Lung (tissue), 12 donors: ENCODE results near the gene AP4B1. TPM values are rescaled to one million over a fixed set of nuclear protein-coding genes. Genes with fewer than 3 reads are reported as not detected.

Experiments
- ATAC-seq: fragments of 200-7000 bp; cut with Tn5 transposase; one replicate; pipeline ENCODE4 v1.9.1; 2020; ENCODE audit warnings: moderate number of reproducible peaks; ENCODE audit not compliant: insufficient read depth, low FRiP score
- DNase-seq, 3 donors: peaks; one replicate each; pipeline ENCODE4 v3.0.0-alpha.2; 2013 to 2017
- H3K27ac ChIP-seq, 2 donors: one replicate each; pipeline ENCODE4 v1.5.1; 2013; ENCODE audit warnings: mild to moderate bottlenecking in 2 of 2, moderate library complexity in 2 of 2, control low read depth in 1 of 2, inconsistent platforms in 1 of 2, low read depth in 1 of 2, low read length in 1 of 2
- H3K27me3 ChIP-seq, 3 donors: one replicate each; pipeline ENCODE4 v1.5.1; 2013; ENCODE audit warnings: low read length in 2 of 3; ENCODE audit not compliant: control insufficient read depth in 3 of 3, insufficient read depth in 3 of 3
- H3K36me3 ChIP-seq, 4 donors: one replicate each; pipeline ENCODE4 v1.5.1; 2013; ENCODE audit warnings: low read length in 4 of 4, mild to moderate bottlenecking in 1 of 4, moderate library complexity in 1 of 4; ENCODE audit not compliant: control insufficient read depth in 4 of 4, insufficient read depth in 4 of 4
- H3K4me1 ChIP-seq, 5 donors: one replicate each; pipeline ENCODE4 v1.5.1; 2013; ENCODE audit warnings: low read length in 5 of 5, mild to moderate bottlenecking in 2 of 5, moderate library complexity in 1 of 5; ENCODE audit not compliant: control insufficient read depth in 5 of 5, insufficient read depth in 5 of 5
- H3K4me3 ChIP-seq: one replicate; pipeline ENCODE4 v1.5.1; 2013; ENCODE audit warnings: mild to moderate bottlenecking, control low read depth, moderate library complexity
- H3K9ac ChIP-seq, 2 donors: one replicate each; pipeline ENCODE4 v1.5.1; 2013; ENCODE audit warnings: low read length in 2 of 2, control low read depth in 1 of 2; ENCODE audit not compliant: insufficient read depth in 1 of 2
- H3K9me3 ChIP-seq, 4 donors: one replicate each; pipeline ENCODE4 v1.5.1; 2013; ENCODE audit warnings: low read length in 3 of 4, mild to moderate bottlenecking in 1 of 4, moderate library complexity in 1 of 4; ENCODE audit not compliant: control insufficient read depth in 4 of 4, insufficient read depth in 3 of 4
- WGBS, 2 donors: extraction: QIAGEN DNeasy Blood & Tissue Kit; methylation state at CpG; one replicate each; pipeline ENCODE4 v1.1.7; 2013; 5-methylcytosine and 5-hydroxymethylcytosine counted together
- polyA plus RNA-seq, 2 donors: library from polyadenylated mRNA; stranded (reverse); fragments of 200-250 nt; gene quantifications; one replicate each; pipeline ENCODE4 v1.2.1, GENCODE V29; 2013
- total RNA-seq, 2 donors: library from RNA; depleted of rRNA in 1 of 2; stranded (reverse); fragments of >200 nt in 1 of 2; gene quantifications; one replicate each; pipeline ENCODE4 v1.2.1, GENCODE V29; 2014 to 2021
- TF ChIP-seq, protein P1 (sequence below): IDR thresholded peaks from 2 replicates; pipeline ENCODE4 v1.5.1; 2012; ENCODE audit warnings: mild to moderate bottlenecking; ENCODE audit errors: control extremely low read depth, extremely low read depth
- donor health status: control.
- donor health status: control.
- donor health status: Bipolar disorder and iron deficiency.
- donor health status: healthy.
- donor health status: DM: yes; HTN: yes; CAD: no.

AP4B1 gene
- total and polyA plus RNA-seq, 4 donors, result 12.8 to 43.9 (median 18.9) TPM

DNA sequence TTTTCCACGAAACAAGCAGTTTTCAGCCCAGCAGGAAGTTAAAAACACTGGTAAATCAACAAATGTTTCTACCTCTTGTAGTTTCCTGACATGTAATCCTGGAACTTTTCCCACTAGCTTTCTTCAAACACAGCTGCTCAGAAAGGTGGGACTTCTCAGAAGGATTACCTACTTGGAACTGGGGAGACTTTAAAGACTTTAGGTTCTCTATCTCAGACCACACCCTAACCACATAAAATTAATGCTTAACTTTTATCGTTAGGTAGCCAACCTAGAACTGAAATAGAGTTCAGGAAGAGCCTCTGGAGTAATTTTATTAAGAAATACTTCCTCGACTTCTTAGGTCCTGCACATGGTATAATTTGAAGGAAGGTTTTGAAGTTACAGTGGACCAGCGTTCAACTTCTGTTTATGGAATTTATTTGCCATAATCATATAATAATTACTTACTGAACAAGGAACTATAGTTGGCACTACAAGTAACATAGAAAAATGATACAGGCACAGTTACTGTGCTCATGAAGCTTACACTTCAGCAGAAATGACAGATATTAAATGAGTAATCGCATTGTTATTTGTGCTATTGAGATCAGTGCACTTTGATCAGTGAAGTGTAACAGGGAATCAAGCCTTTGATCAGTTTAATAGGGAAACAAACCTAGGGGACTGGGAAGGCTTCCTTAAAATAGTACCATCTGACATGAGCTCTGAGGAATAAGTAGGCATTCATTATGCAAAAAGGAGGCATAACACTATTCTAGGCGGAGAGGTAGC is 17.0 kb downstream of the AP4B1 start, which contains the start of gene BCL2L15:
Gene BCL2L15 (minus strand): TSS at position 180 of the 774 bp plus-strand sequence. CDS start 206 bp downstream, outside the sequence.
- TF ChIP-seq, protein P1, sequence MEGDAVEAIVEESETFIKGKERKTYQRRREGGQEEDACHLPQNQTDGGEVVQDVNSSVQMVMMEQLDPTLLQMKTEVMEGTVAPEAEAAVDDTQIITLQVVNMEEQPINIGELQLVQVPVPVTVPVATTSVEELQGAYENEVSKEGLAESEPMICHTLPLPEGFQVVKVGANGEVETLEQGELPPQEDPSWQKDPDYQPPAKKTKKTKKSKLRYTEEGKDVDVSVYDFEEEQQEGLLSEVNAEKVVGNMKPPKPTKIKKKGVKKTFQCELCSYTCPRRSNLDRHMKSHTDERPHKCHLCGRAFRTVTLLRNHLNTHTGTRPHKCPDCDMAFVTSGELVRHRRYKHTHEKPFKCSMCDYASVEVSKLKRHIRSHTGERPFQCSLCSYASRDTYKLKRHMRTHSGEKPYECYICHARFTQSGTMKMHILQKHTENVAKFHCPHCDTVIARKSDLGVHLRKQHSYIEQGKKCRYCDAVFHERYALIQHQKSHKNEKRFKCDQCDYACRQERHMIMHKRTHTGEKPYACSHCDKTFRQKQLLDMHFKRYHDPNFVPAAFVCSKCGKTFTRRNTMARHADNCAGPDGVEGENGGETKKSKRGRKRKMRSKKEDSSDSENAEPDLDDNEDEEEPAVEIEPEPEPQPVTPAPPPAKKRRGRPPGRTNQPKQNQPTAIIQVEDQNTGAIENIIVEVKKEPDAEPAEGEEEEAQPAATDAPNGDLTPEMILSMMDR, result no peak
- H3K9me3 ChIP-seq, result no peaks in the 10 kb centered on the region
- 46 to 62% methylated on average over 6 of the region's 6 CpGs for WGBS, 2 donors
- H3K36me3 ChIP-seq, result no peaks in the 10 kb centered on the region
- no peak within 1 kb of the TSS for H3K9ac ChIP-seq
- H3K27ac ChIP-seq, result peak within 1 kb of the TSS in 1 of 2 donors; percentile 63
- H3K27me3 ChIP-seq, result no peaks in the 10 kb centered on the region
- H3K4me1 ChIP-seq, result no peaks in the 10 kb centered on the region
- peak; percentile 53 for ATAC-seq
- peak in 1 of 3 donors; percentile 22 for DNase-seq
- no peak within 1 kb of the TSS for H3K4me3 ChIP-seq

DNA sequence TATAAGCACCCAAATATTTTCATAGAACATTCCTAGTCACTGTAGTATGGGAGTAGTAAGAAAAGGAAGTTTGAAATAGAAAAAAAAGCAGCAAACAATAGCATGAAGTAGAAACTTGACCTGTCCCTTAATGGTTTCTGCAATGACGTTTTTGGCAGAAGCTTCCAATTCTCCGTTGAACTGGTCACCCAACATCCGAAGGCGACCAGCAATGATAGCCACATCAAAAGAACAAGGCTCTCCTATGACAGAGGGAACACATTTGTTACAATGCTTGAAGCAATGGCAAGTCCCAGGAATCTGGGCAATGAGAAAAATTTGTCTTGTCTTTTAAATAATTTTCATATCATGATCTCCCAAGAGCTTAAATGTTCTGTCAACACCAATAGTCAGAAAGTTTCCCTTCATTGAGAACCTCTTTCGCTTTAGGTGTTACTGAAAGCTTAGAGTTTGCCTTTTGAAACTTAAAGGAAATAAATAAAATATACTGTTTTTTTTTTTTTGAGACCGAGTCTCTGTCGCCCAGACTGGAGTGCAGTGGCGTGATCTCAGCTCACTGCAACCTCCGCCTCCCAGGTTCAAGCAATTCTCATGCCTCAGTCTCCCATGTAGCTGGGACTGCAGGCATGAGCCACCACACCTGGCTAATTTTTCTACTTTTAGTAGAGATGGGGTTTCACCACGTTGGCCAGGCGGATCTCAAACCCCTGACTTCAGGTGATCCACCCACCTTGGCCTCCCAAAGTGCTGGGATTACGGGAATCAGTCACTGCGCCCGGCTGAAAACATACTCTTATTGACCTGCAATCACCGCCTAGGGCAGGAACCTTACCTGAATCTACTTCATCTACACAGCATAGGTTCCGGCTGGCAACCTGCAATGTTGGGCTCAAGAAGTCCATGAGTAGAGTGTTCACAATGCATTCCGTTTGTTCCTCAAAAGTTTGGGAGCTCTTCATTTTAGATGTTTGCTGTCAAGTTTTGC is 17.9 kb downstream of the AP4B1 start:
- Histone ChIP-seq H3K9me3 (no peaks in the 10 kb centered on the region), H3K27me3 (no peaks in the 10 kb centered on the region), H3K36me3 (no peaks in the 10 kb centered on the region), H3K9ac (no peak overlapping the region), H3K4me3 (no peak overlapping the region), H3K4me1 (no peaks in the 10 kb centered on the region), H3K27ac (peak overlapping the region in 1 of 2 donors; percentile 63)
- ATAC-seq (no peak), DNase-seq (no peak)
- WGBS, 2 donors, result 70 to 71% methylated on average over 17 of the region's 17 CpGs
- TF ChIP-seq, protein P1, result no peak

DNA sequence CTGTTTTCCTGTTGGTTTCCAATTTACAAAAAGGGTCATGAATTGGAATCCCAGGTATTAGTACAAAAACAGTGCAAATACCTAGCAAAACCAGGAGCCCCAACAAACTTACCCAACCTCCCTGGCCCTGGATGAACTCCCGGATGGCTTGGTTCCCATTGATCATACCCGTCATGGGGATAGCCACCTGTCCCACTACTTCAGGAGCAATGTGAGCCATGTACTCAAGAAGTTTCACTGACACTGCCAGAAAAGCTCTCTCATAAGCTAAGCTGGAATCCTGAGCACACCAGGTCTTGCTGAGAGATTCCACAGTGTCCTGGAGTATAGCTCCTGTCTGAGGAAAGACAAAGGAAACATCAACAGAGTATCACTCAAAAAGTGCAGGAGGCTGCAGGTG is 22.9 kb downstream of the AP4B1 start:
- DNase-seq, result no peak
- no peak overlapping the region for H3K27ac ChIP-seq
- ATAC-seq, result no peak
- TF ChIP-seq, protein P1, result no peak
- H3K9me3 ChIP-seq, result no peaks in the 10 kb centered on the region
- H3K36me3 ChIP-seq, result no peaks in the 10 kb centered on the region
- no peak overlapping the region for H3K4me3 ChIP-seq
- H3K9ac ChIP-seq, result no peak overlapping the region
- no peaks in the 10 kb centered on the region for H3K27me3 ChIP-seq
- WGBS, 2 donors, result 82 to 85% methylated on average over 2 of the region's 2 CpGs
- no peaks in the 10 kb centered on the region for H3K4me1 ChIP-seq
